ENCODE measurements around the gene CAV1.

CAV1 gene

DNA sequence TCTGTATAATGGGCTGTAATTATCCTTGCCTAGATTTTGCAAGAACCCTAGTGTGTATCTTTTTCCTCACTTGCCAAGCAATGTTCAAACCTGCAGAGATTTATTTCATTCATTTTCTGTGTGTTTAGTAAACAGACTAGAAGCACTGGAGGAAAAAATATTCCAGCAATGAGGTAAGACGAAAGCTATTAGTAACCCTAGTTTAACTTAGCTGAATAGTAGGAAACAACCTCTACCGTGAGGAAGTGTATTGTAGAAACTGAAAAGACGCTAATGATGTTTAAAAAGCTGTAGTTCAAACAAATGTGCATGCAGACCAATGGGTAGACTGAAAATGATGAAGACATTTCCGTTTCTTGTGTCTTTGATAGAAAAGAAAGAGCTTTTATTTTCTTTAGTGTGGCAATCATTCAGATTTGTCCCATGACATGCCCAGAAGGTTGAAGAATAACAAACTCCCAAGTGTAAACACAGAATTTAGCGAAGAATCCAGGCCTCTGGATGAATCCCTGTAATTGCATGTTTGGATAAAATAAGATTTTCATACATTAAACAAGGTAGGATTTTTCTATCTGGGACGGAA is 20.7 kb downstream of the CAV1 start:
- Histone ChIP-seq H3K9ac (ENCODE audit: low read depth, low read length, poor library complexity, severe bottlenecking) (no peak overlapping the region), H3K27me3 (ENCODE audit: insufficient read depth, low read length, poor library complexity, severe bottlenecking) (no peaks in the 10 kb centered on the region), H3K9me3 (ENCODE audit: insufficient read depth, low read depth, low read length) (no peaks in the 10 kb centered on the region), H3F3A (ENCODE audit: low read depth) (no peaks in the 10 kb centered on the region), H3K4me3 (ENCODE audit: low read length, poor library complexity, severe bottlenecking) (no peak overlapping the region), H3K36me3 (ENCODE audit: insufficient read depth, low read length) (no peaks in the 10 kb centered on the region), H3K79me2 (ENCODE audit: insufficient read depth, low read length) (no peaks in the 10 kb centered on the region), H3K4me1 (ENCODE audit: insufficient read depth, low read length, poor library complexity, severe bottlenecking) (no peaks in the 10 kb centered on the region), H3K4me2 (ENCODE audit: low read depth, low read length, poor library complexity, severe bottlenecking) (no peak overlapping the region), H2AFZ (ENCODE audit: low read length) (no peak overlapping the region), H4K20me1 (ENCODE audit: insufficient read depth, low read length, poor library complexity, severe bottlenecking) (no peaks in the 10 kb centered on the region), H3K9me2 (replicated peaks; ENCODE audit: low read depth, low read length) (no peaks in the 10 kb centered on the region)
- TF ChIP-seq EZH2phosphoT487 (IDR thresholded peaks at IDR 0.05; ENCODE audit: borderline replicate concordance): no peak
- TF ChIP-seq, protein P1, sequence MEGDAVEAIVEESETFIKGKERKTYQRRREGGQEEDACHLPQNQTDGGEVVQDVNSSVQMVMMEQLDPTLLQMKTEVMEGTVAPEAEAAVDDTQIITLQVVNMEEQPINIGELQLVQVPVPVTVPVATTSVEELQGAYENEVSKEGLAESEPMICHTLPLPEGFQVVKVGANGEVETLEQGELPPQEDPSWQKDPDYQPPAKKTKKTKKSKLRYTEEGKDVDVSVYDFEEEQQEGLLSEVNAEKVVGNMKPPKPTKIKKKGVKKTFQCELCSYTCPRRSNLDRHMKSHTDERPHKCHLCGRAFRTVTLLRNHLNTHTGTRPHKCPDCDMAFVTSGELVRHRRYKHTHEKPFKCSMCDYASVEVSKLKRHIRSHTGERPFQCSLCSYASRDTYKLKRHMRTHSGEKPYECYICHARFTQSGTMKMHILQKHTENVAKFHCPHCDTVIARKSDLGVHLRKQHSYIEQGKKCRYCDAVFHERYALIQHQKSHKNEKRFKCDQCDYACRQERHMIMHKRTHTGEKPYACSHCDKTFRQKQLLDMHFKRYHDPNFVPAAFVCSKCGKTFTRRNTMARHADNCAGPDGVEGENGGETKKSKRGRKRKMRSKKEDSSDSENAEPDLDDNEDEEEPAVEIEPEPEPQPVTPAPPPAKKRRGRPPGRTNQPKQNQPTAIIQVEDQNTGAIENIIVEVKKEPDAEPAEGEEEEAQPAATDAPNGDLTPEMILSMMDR (conservative IDR thresholded peaks at IDR 0.05; ENCODE audit: low read length): no peak

DNA sequence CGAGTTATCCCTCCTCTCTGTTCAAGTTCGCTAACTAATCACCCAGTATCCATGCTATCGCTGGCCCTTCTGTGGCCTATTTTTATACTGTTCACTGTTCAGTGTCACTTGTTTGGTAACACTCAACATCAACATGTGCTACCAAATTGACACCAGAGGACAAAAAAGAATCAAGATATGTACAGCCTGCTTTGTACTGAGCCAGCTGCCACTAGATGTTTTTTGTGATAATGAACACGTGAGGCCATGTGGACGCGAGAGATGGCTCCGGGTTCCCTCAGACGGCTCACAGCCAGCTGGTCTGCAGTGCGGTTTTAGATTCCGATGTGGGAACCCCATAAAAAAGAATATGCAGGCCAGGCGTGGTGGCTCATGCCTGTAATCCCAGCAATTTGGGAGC is 21.2 kb downstream of the CAV1 start:
- H3K79me2 ChIP-seq (ENCODE audit: insufficient read depth, low read length): no peaks in the 10 kb centered on the region
- TF ChIP-seq EZH2phosphoT487 (IDR thresholded peaks at IDR 0.05; ENCODE audit: borderline replicate concordance): no peak
- TF ChIP-seq, protein P1 (conservative IDR thresholded peaks at IDR 0.05; ENCODE audit: low read length): no peak
- H2AFZ ChIP-seq (ENCODE audit: low read length): no peak overlapping the region
- no peaks in the 10 kb centered on the region for H3F3A ChIP-seq (ENCODE audit: low read depth)
- no peaks in the 10 kb centered on the region for H3K27me3 ChIP-seq (ENCODE audit: insufficient read depth, low read length, poor library complexity, severe bottlenecking)
- no peak overlapping the region for H3K4me2 ChIP-seq (ENCODE audit: low read depth, low read length, poor library complexity, severe bottlenecking)
- H3K9me3 ChIP-seq (ENCODE audit: insufficient read depth, low read depth, low read length): no peaks in the 10 kb centered on the region
- no peak overlapping the region for H3K4me3 ChIP-seq (ENCODE audit: low read length, poor library complexity, severe bottlenecking)
- no peaks in the 10 kb centered on the region for H3K4me1 ChIP-seq (ENCODE audit: insufficient read depth, low read length, poor library complexity, severe bottlenecking)
- no peaks in the 10 kb centered on the region for H3K9me2 ChIP-seq (replicated peaks; ENCODE audit: low read depth, low read length)
- no peaks in the 10 kb centered on the region for H4K20me1 ChIP-seq (ENCODE audit: insufficient read depth, low read length, poor library complexity, severe bottlenecking)
- no peak overlapping the region for H3K9ac ChIP-seq (ENCODE audit: low read depth, low read length, poor library complexity, severe bottlenecking)
- no peaks in the 10 kb centered on the region for H3K36me3 ChIP-seq (ENCODE audit: insufficient read depth, low read length)

DNA sequence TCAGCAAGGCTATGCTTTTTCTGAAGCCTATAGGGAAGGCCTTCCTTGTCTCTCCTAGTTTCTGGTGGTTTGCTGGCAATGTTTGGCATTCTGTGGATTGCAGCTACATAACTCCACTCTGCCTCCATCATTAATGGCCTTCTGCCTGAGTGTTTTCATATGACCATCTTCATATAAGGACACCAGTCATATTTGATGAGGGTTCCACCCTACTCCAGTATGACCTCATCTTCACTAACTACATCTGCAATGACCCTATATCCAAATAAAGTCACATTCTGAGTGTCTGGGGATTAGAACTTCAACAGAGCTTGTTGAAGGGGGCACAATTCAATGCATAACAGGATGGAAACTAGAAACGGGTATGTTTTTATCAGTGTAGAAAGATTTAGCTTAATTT is 22.1 kb downstream of the CAV1 start:
- no peak overlapping the region for H2AFZ ChIP-seq (ENCODE audit: low read length)
- H3K9me2 ChIP-seq (replicated peaks; ENCODE audit: low read depth, low read length): no peaks in the 10 kb centered on the region
- no peaks in the 10 kb centered on the region for H3K9me3 ChIP-seq (ENCODE audit: insufficient read depth, low read depth, low read length)
- no peaks in the 10 kb centered on the region for H3K27me3 ChIP-seq (ENCODE audit: insufficient read depth, low read length, poor library complexity, severe bottlenecking)
- H3K4me2 ChIP-seq (ENCODE audit: low read depth, low read length, poor library complexity, severe bottlenecking): no peak overlapping the region
- H4K20me1 ChIP-seq (ENCODE audit: insufficient read depth, low read length, poor library complexity, severe bottlenecking): no peaks in the 10 kb centered on the region
- H3K9ac ChIP-seq (ENCODE audit: low read depth, low read length, poor library complexity, severe bottlenecking): no peak overlapping the region
- no peaks in the 10 kb centered on the region for H3K4me1 ChIP-seq (ENCODE audit: insufficient read depth, low read length, poor library complexity, severe bottlenecking)
- H3F3A ChIP-seq (ENCODE audit: low read depth): no peaks in the 10 kb centered on the region
- no peaks in the 10 kb centered on the region for H3K79me2 ChIP-seq (ENCODE audit: insufficient read depth, low read length)
- TF ChIP-seq, protein P1 (conservative IDR thresholded peaks at IDR 0.05; ENCODE audit: low read length): no peak
- TF ChIP-seq EZH2phosphoT487 (IDR thresholded peaks at IDR 0.05; ENCODE audit: borderline replicate concordance): no peak
- H3K36me3 ChIP-seq (ENCODE audit: insufficient read depth, low read length): no peaks in the 10 kb centered on the region
- no peak overlapping the region for H3K4me3 ChIP-seq (ENCODE audit: low read length, poor library complexity, severe bottlenecking)
